Kidney epithelial cell (primary cell): ENCODE results near the gene SMARCA4. TPM values are rescaled to one million over a fixed set of nuclear protein-coding genes. Genes with fewer than 3 reads are reported as not detected.

Experiments used
- DNase-seq: peaks from one replicate; pipeline ENCODE4 v3.0.0-alpha.2; 2010; ENCODE audit warnings: low read depth
- H3K27me3 ChIP-seq: 2 replicates; pipeline ENCODE4 v1.6.0; 2011; ENCODE audit warnings: low read length; ENCODE audit not compliant: control insufficient read depth, insufficient read depth
- H3K36me3 ChIP-seq: 2 replicates; pipeline ENCODE4 v1.5.1; 2011; ENCODE audit warnings: low read length; ENCODE audit not compliant: control insufficient read depth, insufficient read depth
- H3K4me3 ChIP-seq: 2 replicates; pipeline ENCODE4 v1.5.1; 2011; ENCODE audit warnings: low read depth, mild to moderate bottlenecking, control low read depth, low read length
- total RNA-seq: library from RNA; depleted of rRNA; stranded (reverse); fragments of >200 nt; gene quantifications from 2 replicates; pipeline ENCODE4 v1.2.3, GENCODE V29; 2015
- TF ChIP-seq, protein P1 (sequence below): IDR thresholded peaks from 2 replicates; pipeline ENCODE4 v1.5.1; 2011; ENCODE audit warnings: mild to moderate bottlenecking, moderate library complexity, low read length, control low read depth, inconsistent platforms; ENCODE audit not compliant: insufficient read depth, poor library complexity, severe bottlenecking

The SMARCA4 gene
- total RNA-seq, 1 donor from 2014 or later: 124 TPM

DNA sequence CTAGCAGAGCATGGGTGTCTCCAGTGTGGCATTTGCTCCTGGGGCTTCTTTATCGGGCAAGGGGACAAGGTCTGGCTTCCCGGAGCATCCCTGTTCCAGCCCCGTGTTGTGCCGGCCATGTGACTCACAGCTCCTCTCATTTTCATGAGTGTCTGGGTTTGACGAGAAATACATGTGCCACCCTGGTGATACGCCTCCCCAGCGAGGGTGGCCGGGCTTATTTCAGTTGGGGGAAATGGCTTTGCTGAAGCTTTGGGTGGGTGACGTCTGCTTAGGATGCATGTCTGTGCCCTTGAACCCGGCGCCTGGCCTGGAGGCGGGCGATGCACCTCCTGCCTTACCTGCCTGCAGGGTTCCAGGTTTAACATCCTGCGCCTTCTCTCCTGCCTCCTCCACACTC lies 66.6 kb downstream of the SMARCA4 start:
- Histone ChIP-seq H3K4me3 (no peak overlapping the region), H3K27me3 (no peaks in the 10 kb centered on the region), H3K36me3 (peaks cover 7% of the 10 kb centered on the region)
- TF ChIP-seq, protein P1, sequence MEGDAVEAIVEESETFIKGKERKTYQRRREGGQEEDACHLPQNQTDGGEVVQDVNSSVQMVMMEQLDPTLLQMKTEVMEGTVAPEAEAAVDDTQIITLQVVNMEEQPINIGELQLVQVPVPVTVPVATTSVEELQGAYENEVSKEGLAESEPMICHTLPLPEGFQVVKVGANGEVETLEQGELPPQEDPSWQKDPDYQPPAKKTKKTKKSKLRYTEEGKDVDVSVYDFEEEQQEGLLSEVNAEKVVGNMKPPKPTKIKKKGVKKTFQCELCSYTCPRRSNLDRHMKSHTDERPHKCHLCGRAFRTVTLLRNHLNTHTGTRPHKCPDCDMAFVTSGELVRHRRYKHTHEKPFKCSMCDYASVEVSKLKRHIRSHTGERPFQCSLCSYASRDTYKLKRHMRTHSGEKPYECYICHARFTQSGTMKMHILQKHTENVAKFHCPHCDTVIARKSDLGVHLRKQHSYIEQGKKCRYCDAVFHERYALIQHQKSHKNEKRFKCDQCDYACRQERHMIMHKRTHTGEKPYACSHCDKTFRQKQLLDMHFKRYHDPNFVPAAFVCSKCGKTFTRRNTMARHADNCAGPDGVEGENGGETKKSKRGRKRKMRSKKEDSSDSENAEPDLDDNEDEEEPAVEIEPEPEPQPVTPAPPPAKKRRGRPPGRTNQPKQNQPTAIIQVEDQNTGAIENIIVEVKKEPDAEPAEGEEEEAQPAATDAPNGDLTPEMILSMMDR: no peak
- no peak for DNase-seq

DNA sequence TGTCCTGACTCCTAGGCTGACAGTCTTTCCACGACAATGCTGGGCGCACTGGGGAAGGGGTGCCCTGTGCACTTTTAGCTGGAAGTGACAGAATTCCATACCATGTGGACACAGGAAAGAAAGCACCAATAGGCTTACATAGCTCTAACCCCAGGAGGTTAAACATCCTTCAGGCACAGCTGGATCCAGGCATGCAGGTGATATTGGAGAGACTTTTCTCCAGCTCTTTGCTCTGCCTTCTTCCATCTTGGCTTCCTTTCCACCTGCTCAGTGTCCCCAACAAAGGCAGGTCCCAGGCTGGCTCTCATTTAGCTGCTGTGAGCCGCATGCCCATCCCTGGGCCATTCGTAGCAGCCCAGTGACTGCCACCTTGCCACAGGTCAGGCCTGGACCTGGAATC lies 67.3 kb downstream of the SMARCA4 start:
- DNase-seq: no peak
- TF ChIP-seq, protein P1: no peak
- Histone ChIP-seq H3K36me3 (peaks cover 5% of the 10 kb centered on the region), H3K4me3 (no peak overlapping the region), H3K27me3 (no peaks in the 10 kb centered on the region)

DNA sequence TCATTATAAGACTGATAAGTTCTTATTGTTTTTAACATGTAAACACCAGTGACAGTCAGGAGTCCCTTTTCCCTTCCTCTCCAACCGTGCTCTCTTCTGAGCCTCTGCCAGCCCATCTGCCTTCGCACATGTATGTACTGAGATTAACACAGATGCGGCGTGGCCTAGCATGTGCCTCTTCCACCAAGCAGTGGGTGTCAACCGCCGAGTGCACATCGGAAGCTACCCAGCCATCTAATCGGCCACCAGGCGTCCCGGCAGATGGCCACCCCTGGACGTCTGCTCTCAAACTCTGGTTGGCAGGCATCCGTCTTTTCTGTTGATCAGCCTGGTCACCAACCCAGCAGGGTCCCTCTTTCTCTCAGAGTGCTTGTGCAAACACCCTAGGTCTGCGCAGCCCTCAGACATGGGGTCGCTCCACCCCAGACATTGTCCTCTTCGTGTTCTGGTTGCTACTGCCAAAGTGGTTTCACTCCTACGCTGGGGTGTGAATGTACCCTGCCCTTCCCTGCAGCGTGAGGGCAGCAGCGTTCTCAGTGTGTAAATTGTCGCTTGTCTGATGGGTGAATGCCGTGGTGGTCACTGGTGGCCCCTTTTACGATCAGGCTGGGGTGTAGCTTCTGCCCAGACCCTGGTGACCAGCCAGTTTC lies 70.7 kb downstream of the SMARCA4 start:
- H3K36me3 ChIP-seq: peaks cover 4% of the 10 kb centered on the region
- no peaks in the 10 kb centered on the region for H3K27me3 ChIP-seq
- no peak for DNase-seq
- TF ChIP-seq, protein P1: no peak
- H3K4me3 ChIP-seq: no peak overlapping the region

DNA sequence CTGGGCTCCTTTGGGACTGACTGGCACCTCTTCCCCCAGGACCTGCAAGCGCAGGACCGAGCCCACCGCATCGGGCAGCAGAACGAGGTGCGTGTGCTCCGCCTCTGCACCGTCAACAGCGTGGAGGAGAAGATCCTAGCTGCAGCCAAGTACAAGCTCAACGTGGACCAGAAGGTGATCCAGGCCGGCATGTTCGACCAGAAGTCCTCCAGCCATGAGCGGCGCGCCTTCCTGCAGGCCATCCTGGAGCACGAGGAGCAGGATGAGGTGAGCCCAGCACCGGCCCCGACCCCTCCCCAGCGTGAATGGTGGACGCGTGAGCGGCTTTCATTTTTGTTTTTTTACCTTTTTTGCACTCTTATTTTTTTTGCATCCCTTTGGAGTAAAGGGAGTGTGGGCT lies 72.4 kb downstream of the SMARCA4 start:
- TF ChIP-seq, protein P1: no peak
- H3K27me3 ChIP-seq: no peaks in the 10 kb centered on the region
- H3K4me3 ChIP-seq: no peak overlapping the region
- H3K36me3 ChIP-seq: peaks cover 4% of the 10 kb centered on the region
- no peak for DNase-seq

DNA sequence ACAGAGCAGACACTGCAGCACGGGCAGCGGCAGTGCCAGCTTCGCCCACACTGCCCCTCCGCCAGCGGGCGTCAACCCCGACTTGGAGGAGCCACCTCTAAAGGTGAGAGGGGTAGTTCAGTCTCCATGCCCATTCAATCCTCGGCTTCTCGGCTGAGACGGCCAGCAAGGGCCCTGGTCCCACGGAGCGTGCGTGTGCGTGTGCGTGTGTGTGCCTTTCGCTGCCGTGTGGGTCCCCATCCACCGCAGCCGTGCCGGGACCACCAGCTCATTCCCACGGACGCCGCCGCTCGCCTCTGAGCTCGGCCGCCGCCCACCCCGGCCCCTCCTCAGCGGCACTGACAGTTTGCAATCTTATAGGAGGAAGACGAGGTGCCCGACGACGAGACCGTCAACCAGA lies 72.9 kb downstream of the SMARCA4 start:
- Histone ChIP-seq H3K36me3 (peaks cover 4% of the 10 kb centered on the region), H3K4me3 (no peak overlapping the region), H3K27me3 (no peaks in the 10 kb centered on the region)
- TF ChIP-seq, protein P1: no peak
- no peak for DNase-seq
